Epithelial cell of esophagus (primary cell): ENCODE data around the gene RPS21.

Source experiments
- DNase-seq: peaks from one replicate; pipeline ENCODE4 v3.0.0; 2010; ENCODE audit warnings: low read depth
- H3K4me3 ChIP-seq: 2 replicates; pipeline ENCODE4 v1.5.1; 2011; ENCODE audit warnings: mild to moderate bottlenecking, low read length, control low read depth
- CTCF ChIP-seq: IDR thresholded peaks from 2 replicates; pipeline ENCODE4 v1.5.1; 2011; ENCODE audit warnings: low read depth, mild to moderate bottlenecking, low read length, control low read depth, inconsistent platforms; ENCODE audit not compliant: insufficient read depth; ENCODE audit errors: missing control alignments

RPS21 gene

DNA sequence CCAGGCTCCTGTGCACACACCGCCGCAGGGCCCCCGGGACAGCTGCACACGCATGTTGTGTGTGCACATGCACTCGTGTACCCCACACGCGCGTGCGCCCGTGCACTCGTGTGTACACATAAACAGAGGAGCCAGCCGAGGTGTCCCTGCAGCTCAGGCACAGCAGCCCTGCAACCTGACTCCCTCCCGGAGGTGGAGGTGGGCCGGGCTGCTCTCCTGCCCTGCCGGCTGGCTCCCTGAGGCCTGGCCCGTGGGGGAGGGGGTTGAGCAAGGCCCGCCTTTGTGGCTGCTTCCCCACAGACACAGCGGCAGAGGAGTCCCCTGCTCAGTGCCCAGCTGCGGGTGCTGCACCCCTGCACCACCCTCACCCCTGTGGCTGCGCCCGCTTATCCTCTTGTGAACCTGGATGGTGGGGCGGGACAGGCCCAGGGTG is 39.8 kb downstream of the RPS21 start:
- TF ChIP-seq CTCF = no peak
- peak overlapping the region; percentile 50 for H3K4me3 ChIP-seq
- DNase-seq = no peak

DNA sequence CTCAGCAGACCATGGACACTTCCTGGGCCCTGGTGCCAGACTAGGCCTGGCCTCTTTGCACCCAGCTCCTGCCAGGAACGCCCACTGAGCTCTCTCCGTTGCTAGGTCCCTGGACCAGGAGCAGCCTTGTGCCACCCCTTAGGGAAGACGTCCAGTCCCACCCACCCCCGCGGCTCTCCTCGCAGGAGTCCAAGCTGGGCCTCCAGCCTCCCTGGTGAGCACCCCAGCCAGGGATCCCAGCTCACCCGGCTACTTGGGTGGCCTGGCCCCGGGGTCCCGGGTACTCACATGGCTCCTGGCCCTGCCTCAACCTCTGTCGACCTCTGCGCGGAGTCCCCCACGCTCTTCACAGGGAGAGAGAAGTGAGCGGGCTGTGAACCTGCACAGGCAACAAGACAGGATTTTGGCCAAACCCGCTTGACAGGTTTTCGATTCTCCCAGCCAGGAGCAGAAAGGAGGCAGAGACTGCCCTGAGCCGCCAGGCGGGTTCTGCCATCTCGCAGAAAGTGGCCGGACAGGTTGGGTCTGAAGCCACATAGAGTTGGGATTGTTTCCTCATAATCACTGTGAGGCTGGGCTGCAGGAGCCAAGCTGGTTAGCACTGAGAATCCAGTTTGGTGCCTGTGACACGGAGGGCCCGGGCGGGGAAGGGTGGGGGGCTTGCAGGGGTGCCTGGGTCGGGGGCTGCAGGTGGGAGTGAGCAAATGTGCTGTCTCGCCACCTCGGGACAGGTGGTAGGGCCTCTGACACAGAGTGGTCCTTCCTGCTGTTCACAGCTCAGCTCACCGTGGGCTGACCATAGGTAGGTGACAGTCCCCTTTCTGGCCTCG is 40.5 kb downstream of the RPS21 start, which contains the start of gene RBBP8NL:
Gene RBBP8NL, minus strand, starts transcription at position 368 of the 830 bp plus-strand sequence. CDS start 7,892 bp downstream, outside the sequence.
- peak; percentile 98 for DNase-seq
- TF ChIP-seq CTCF = peak; percentile 72
- peak within 1 kb of the TSS; percentile 50 for H3K4me3 ChIP-seq

DNA sequence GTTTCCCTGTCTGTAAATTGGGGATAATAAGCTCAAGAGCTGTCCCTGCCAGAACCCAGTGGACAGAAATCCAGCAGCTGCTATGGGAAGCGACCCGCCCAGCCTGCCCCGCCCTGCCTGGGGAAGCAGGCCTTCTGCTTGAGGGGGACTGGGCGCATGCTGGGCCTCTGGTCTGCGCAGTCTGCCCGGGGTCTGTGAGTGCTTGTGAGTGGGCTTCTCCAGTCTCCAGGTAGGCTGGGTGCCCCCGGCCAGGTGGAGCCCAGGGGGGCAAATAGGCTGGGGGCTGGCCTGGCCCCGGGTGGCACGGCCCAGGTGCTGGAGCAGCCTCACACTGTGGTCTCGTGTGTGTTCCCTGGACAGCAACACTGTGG is 41.1 kb downstream of the RPS21 start:
- no peak for TF ChIP-seq CTCF
- no peak overlapping the region for H3K4me3 ChIP-seq
- peak; percentile 8 for DNase-seq

GRCh38 chr20:62428396-62429295 is 41.7 kb downstream of the RPS21 start:
- TF ChIP-seq CTCF = no peak
- no peak for DNase-seq
- no peak overlapping the region for H3K4me3 ChIP-seq

GRCh38 chr20:62429455-62430310 is 42.8 kb downstream of the RPS21 start:
- DNase-seq = no peak

More at GRCh38 chr20:62429455-62430310, 42.8 kb downstream of the RPS21 start:
- no peak overlapping the region for H3K4me3 ChIP-seq
- TF ChIP-seq CTCF = no peak
